CD4-positive, alpha-beta T cell (primary cell): ENCODE data around the gene RNF150. TPM values are rescaled to one million over a fixed set of nuclear protein-coding genes. Genes with fewer than 3 reads are reported as not detected.

Experiments
- ATAC-seq: fragments of 200-7000 bp; cut with Tn5 transposase; one replicate; pipeline ENCODE4 v1.10.0; 2022; ENCODE audit warnings: mild to moderate bottlenecking; ENCODE audit not compliant: poor library complexity
- CTCF ChIA-PET: fragments of 350-600 bp; sonication (Branson Sonifier 250); formaldehyde crosslinking; loops from one replicate; lab custom pipeline; 2021; ENCODE audit warnings: antibody characterized with exemption, inconsistent platforms; lab: Charles Lee
- POLR2A ChIA-PET: fragments of 350-600 bp; sonication (Branson Sonifier 250); formaldehyde crosslinking; loops from one replicate; lab custom pipeline; 2021; ENCODE audit warnings: antibody characterized with exemption, inconsistent platforms; lab: Charles Lee
- DNase-seq, 14 experiments: peaks; one replicate each; pipeline ENCODE4 v3.0.0-alpha.2; 2013 to 2020; ENCODE audit warnings: mixed read lengths in 2 of 14
- H3K27ac ChIP-seq, 2 donors: one replicate each; pipeline versions ENCODE4 v1.5.1 to v1.7.0; 2013; ENCODE audit warnings: low read length in 2 of 2, low read depth in 1 of 2, mild to moderate bottlenecking in 1 of 2
- H3K27me3 ChIP-seq, 2 experiments: 1 replicate in 1 of 2; 2 replicates in 1 of 2; pipeline versions ENCODE4 v1.6.1 to v1.7.0; 2013; ENCODE audit warnings: low read length in 2 of 2, control low read depth in 1 of 2, mild to moderate bottlenecking in 1 of 2, moderate library complexity in 1 of 2; ENCODE audit not compliant: insufficient read depth in 2 of 2, control insufficient read depth in 1 of 2
- H3K36me3 ChIP-seq: one replicate; pipeline ENCODE4 v1.6.1; 2013; ENCODE audit warnings: low read length, control low read depth; ENCODE audit not compliant: insufficient read depth
- H3K4me1 ChIP-seq: one replicate; pipeline ENCODE4 v1.6.1; 2013; ENCODE audit warnings: low read length, control low read depth; ENCODE audit not compliant: insufficient read depth
- H3K4me3 ChIP-seq: one replicate; pipeline ENCODE4 v1.5.1; 2013; ENCODE audit warnings: mild to moderate bottlenecking, low read length, moderate library complexity
- H3K9me3 ChIP-seq, 2 experiments: 1 replicate in 1 of 2; 2 replicates in 1 of 2; pipeline versions ENCODE4 v1.6.1 to v1.7.0; 2013; ENCODE audit warnings: low read length in 2 of 2, mild to moderate bottlenecking in 2 of 2, control low read depth in 1 of 2, moderate library complexity in 1 of 2; ENCODE audit not compliant: control insufficient read depth in 1 of 2, insufficient read depth in 1 of 2
- H3K27ac Mint-ChIP-seq: one replicate; pipeline ENCODE4 v1.8.0; 2020; ENCODE audit warnings: mixed read lengths
- H3K27me3 Mint-ChIP-seq: one replicate; pipeline ENCODE4 v1.8.0; 2021; ENCODE audit warnings: mixed read lengths
- H3K36me3 Mint-ChIP-seq: one replicate; pipeline ENCODE4 v1.8.0; 2021; ENCODE audit warnings: low read depth, mixed read lengths
- H3K4me1 Mint-ChIP-seq: one replicate; pipeline ENCODE4 v1.8.0; 2021; ENCODE audit warnings: low read depth, mixed read lengths
- H3K4me3 Mint-ChIP-seq: one replicate; pipeline ENCODE4 v1.8.0; 2020; ENCODE audit warnings: mild to moderate bottlenecking, mixed read lengths
- H3K9me3 Mint-ChIP-seq: one replicate; pipeline ENCODE4 v1.8.0; 2020; ENCODE audit warnings: mixed read lengths
- intact Hi-C, 2 experiments: fragments of 100-400 bp; cut with DNase I in 1 of 2; cut with micrococcal nuclease in 1 of 2; formaldehyde crosslinking; loops; one replicate each; pipeline versions ENCODE4 v1.15.1 to v1.9.0; 2023 to 2025; cut with DNase I, micrococcal nuclease
- total RNA-seq, 174 experiments: library from RNA in 2 of 174; stranded (reverse) in 2 of 174; gene quantifications; one replicate each; pipeline ENCODE4 v1.2.3 and lab custom pipeline; 2021 to 2026
- TF ChIP-seq, protein P1 (sequence below): fragments of 200-600 bp; IDR thresholded peaks from one replicate; pipeline ENCODE4 v1.8.0; 2022; ENCODE audit warnings: antibody characterized with exemption, mild to moderate bottlenecking

The RNF150 gene
- total RNA-seq, 2 experiments from 2014 or later: not detected

- H3K27me3 Mint-ChIP-seq: no peaks in the 10 kb centered on the region
- CTCF ChIA-PET: no interaction called here
- no peak for DNase-seq
Measured at GRCh38 chr4:140876615-140877364, 256.5 kb downstream of the RNF150 start.

DNA sequence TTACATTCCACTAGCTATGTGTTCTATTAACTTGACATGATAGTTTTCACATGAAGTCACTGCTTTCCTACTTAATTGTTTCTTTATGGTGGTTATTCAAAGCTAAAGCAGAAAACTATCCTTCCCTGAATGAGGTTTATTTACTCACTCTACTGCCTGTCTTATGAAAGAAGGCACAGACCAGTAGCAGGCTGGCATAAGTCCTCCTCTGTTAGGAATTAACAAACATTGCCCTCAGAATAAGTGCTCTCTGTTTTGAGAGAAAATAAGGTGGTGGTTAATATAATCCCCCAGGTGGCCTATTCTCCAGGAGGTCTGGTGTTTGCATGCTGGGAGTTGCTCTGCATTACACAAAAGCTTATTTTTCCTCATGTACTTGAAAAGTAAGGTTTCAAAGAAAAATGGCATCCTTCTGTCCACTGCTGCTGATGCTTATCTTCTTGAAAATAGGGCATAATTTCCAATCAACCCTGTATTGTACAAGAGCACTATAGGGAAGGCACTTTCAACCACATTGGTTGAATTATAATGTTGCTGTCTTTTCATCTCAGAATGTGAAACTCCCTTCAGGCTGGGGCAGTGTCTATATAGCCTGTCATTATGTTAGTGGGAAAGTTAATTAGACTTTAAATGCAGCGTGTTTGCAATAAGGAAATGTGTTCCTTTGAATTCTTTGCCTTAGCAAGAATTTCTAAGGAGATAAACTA lies 257.4 kb downstream of the RNF150 start:
- intact Hi-C loops: no loop called here
- CTCF ChIA-PET: no interaction called here
- POLR2A ChIA-PET: no interaction called here
- no peak for DNase-seq
- Histone ChIP-seq H3K9me3 (peaks cover 0 to under 1% of the 10 kb centered on the region in 2 experiments), H3K4me1 (no peaks in the 10 kb centered on the region), H3K27ac (no peak overlapping the region), H3K36me3 (no peaks in the 10 kb centered on the region), H3K4me3 (no peak overlapping the region), H3K27me3 (no peaks in the 10 kb centered on the region)
- TF ChIP-seq, protein P1, sequence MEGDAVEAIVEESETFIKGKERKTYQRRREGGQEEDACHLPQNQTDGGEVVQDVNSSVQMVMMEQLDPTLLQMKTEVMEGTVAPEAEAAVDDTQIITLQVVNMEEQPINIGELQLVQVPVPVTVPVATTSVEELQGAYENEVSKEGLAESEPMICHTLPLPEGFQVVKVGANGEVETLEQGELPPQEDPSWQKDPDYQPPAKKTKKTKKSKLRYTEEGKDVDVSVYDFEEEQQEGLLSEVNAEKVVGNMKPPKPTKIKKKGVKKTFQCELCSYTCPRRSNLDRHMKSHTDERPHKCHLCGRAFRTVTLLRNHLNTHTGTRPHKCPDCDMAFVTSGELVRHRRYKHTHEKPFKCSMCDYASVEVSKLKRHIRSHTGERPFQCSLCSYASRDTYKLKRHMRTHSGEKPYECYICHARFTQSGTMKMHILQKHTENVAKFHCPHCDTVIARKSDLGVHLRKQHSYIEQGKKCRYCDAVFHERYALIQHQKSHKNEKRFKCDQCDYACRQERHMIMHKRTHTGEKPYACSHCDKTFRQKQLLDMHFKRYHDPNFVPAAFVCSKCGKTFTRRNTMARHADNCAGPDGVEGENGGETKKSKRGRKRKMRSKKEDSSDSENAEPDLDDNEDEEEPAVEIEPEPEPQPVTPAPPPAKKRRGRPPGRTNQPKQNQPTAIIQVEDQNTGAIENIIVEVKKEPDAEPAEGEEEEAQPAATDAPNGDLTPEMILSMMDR: no peak
- no peaks in the 10 kb centered on the region for H3K4me1 Mint-ChIP-seq
- H3K27ac Mint-ChIP-seq: no peak overlapping the region
- no peak overlapping the region for H3K4me3 Mint-ChIP-seq
- H3K36me3 Mint-ChIP-seq: no peaks in the 10 kb centered on the region
- no peak for ATAC-seq
- H3K27me3 Mint-ChIP-seq: no peaks in the 10 kb centered on the region
- H3K9me3 Mint-ChIP-seq: peaks cover 4% of the 10 kb centered on the region

More at GRCh38 chr4:140876615-140877364, 256.5 kb downstream of the RNF150 start:
- ATAC-seq: no peak
- no peak overlapping the region for H3K27ac Mint-ChIP-seq
- TF ChIP-seq, protein P1: no peak
- peaks cover 0 to 7% of the 10 kb centered on the region in 2 experiments for H3K9me3 ChIP-seq
- H3K4me3 ChIP-seq: no peak overlapping the region
- intact Hi-C loops: no loop called here
- no peak overlapping the region for H3K27ac ChIP-seq
- no peaks in the 10 kb centered on the region for H3K4me1 Mint-ChIP-seq
- peaks cover 6% of the 10 kb centered on the region for H3K9me3 Mint-ChIP-seq
- no peak overlapping the region for H3K4me3 Mint-ChIP-seq
- no peaks in the 10 kb centered on the region for H3K4me1 ChIP-seq
- H3K36me3 Mint-ChIP-seq: no peaks in the 10 kb centered on the region
- no peaks in the 10 kb centered on the region for H3K27me3 ChIP-seq
- POLR2A ChIA-PET: no interaction called here
- H3K36me3 ChIP-seq: no peaks in the 10 kb centered on the region

DNA sequence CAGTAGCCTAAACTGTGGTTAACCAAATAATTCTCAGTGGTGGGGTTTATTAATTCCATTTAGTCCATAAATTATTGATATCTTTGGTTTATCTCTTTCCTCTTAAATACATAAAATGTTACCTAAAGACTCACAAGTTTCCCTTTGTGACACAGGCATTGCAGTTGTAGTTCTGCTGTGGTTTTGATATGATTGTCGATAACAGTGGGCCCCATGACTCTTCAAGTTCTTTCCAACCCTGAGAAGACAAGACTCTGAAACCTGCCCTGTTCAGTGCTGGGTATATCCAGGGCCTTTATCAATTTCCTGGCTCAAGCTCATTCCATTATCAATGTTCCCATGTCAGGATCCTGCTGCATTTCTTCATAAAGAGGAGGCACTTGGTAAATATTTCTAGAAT lies 259.2 kb downstream of the RNF150 start:
- TF ChIP-seq, protein P1: no peak
- no peak for ATAC-seq
- H3K4me3 Mint-ChIP-seq: no peak overlapping the region
- Histone ChIP-seq H3K27ac (no peak overlapping the region), H3K4me1 (no peaks in the 10 kb centered on the region), H3K4me3 (no peak overlapping the region), H3K27me3 (no peaks in the 10 kb centered on the region), H3K9me3 (no peaks in the 10 kb centered on the region), H3K36me3 (no peaks in the 10 kb centered on the region)
- H3K27me3 Mint-ChIP-seq: no peaks in the 10 kb centered on the region
- no peaks in the 10 kb centered on the region for H3K4me1 Mint-ChIP-seq
- DNase-seq: no peak
- POLR2A ChIA-PET: no interaction called here
- intact Hi-C loops: no loop called here
- H3K9me3 Mint-ChIP-seq: peaks cover 3% of the 10 kb centered on the region
- no peaks in the 10 kb centered on the region for H3K36me3 Mint-ChIP-seq
- H3K27ac Mint-ChIP-seq: no peak overlapping the region
- CTCF ChIA-PET: no interaction called here
